Testis (tissue), 2 donors: ENCODE results near the gene WDR5B.

ENCODE experiments used
- CTCF ChIP-seq, 3 experiments: fragments of 450-650 bp in 2 of 3; fragments of 200-600 bp in 1 of 3; sonication (generic) in 1 of 3; IDR thresholded peaks; one replicate each; pipeline ENCODE4 v1.5.1; 2016 to 2019; ENCODE audit warnings: antibody characterized with exemption in 3 of 3, mild to moderate bottlenecking in 2 of 3, moderate library complexity in 1 of 3
- POLR2A ChIP-seq: fragments of 450-650 bp; IDR thresholded peaks from one replicate; pipeline ENCODE4 v1.6.1; 2017; ENCODE audit warnings: antibody characterized with exemption, mild to moderate bottlenecking, moderate library complexity

DNA sequence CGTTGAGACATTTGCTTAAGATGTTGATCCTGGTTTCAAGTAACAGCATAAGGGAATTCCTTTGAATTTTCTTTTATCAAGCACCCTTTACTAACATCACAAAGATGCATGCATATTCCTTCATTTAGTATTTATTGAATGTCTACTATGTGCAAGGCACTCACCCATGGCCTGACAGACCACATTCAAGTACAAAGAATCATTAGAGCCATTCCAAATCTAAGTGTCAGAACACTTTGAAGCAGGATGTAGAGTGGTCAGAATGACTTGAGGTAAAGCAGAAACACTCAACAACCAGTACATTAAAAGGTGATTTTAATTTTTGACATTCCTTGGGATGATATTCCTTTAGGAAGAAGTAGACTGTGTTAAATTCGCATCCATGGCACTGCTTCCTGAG lies 6.0 kb upstream of the WDR5B start:
- TF ChIP-seq CTCF (IDR thresholded peaks at IDR 0.05) = no peak
- TF ChIP-seq POLR2A = no peak
